ENCODE results near the gene THAP5. TPM values are rescaled to one million over a fixed set of nuclear protein-coding genes. Genes with fewer than 3 reads are reported as not detected.

The THAP5 gene
- total RNA-seq, 1 experiment from 2014 or later, result 18.3 TPM

DNA sequence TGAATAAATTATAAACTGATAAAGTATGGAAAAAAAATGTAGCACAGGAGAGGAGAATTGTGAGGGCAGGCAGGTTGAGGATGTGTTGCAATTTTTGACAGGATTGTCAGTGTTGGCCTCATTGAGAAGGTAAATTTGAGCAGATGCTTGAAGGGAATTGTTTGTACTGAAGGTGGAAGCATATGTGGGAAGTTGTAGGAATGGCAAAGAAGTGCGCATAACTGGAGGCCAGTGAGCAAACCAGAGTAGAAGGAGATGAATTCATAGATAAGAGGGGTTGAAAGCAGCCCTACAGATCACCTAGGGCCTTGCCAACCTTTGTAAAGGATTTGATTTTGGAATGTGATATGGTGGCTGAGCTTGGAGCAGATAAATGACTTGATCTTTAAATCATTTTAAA is 6.6 kb upstream of the THAP5 start:
- no peak overlapping the region for H3K27ac Mint-ChIP-seq (ENCODE audit: unreplicated experiment)
- H3K4me1 Mint-ChIP-seq (ENCODE audit: low read depth, unreplicated experiment), result peaks cover 15% of the 10 kb centered on the region
- H3K4me3 Mint-ChIP-seq (ENCODE audit: low read depth, unreplicated experiment), result no peak overlapping the region
- no peak for DNase-seq
- CTCF ChIA-PET, result no interaction called here
- no peaks in the 10 kb centered on the region for H3K9me3 Mint-ChIP-seq (ENCODE audit: low read depth, unreplicated experiment)
- TF ChIP-seq, protein P1, sequence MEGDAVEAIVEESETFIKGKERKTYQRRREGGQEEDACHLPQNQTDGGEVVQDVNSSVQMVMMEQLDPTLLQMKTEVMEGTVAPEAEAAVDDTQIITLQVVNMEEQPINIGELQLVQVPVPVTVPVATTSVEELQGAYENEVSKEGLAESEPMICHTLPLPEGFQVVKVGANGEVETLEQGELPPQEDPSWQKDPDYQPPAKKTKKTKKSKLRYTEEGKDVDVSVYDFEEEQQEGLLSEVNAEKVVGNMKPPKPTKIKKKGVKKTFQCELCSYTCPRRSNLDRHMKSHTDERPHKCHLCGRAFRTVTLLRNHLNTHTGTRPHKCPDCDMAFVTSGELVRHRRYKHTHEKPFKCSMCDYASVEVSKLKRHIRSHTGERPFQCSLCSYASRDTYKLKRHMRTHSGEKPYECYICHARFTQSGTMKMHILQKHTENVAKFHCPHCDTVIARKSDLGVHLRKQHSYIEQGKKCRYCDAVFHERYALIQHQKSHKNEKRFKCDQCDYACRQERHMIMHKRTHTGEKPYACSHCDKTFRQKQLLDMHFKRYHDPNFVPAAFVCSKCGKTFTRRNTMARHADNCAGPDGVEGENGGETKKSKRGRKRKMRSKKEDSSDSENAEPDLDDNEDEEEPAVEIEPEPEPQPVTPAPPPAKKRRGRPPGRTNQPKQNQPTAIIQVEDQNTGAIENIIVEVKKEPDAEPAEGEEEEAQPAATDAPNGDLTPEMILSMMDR (IDR thresholded peaks at IDR 0.05; ENCODE audit: unreplicated experiment), result no peak
- peaks cover 28% of the 10 kb centered on the region for H3K36me3 Mint-ChIP-seq (ENCODE audit: insufficient read depth, unreplicated experiment)
- intact Hi-C loops (cut with micrococcal nuclease; ENCODE audit: unreplicated experiment), result no loop called here
- H3K27me3 Mint-ChIP-seq (ENCODE audit: unreplicated experiment), result no peaks in the 10 kb centered on the region
- no TSS peak for BruUV-seq (replicated peaks)

DNA sequence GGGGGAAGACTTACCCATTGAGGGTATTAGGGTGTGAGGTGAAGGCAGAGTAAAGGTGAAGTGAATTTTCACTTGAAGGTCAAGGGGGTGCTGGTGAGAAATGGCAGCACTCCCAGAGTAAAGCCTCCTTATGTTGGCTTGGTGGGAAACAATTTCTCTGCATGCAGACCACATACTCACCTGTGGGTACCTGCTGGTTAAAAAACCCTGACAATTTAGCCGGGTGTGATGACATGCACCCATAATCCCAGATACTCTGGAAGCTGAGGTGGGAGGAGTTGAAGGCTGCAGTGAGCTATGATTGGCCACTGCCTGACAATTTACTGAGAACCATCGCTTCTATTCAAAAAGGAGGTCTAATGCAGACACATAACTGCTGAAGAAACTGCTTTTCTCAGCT is 5.7 kb upstream of the THAP5 start:
- intact Hi-C loops (cut with micrococcal nuclease; ENCODE audit: unreplicated experiment), result no loop called here
- Mint-ChIP-seq H3K27ac (ENCODE audit: unreplicated experiment) (no peak overlapping the region), H3K9me3 (ENCODE audit: low read depth, unreplicated experiment) (no peaks in the 10 kb centered on the region), H3K36me3 (ENCODE audit: insufficient read depth, unreplicated experiment) (peaks cover 37% of the 10 kb centered on the region), H3K27me3 (ENCODE audit: unreplicated experiment) (no peaks in the 10 kb centered on the region), H3K4me1 (ENCODE audit: low read depth, unreplicated experiment) (peaks cover 13% of the 10 kb centered on the region), H3K4me3 (ENCODE audit: low read depth, unreplicated experiment) (no peak overlapping the region)
- no peak for DNase-seq
- no TSS peak for BruUV-seq (replicated peaks)
- CTCF ChIA-PET, result no interaction called here
- TF ChIP-seq, protein P1 (IDR thresholded peaks at IDR 0.05; ENCODE audit: unreplicated experiment), result no peak

DNA sequence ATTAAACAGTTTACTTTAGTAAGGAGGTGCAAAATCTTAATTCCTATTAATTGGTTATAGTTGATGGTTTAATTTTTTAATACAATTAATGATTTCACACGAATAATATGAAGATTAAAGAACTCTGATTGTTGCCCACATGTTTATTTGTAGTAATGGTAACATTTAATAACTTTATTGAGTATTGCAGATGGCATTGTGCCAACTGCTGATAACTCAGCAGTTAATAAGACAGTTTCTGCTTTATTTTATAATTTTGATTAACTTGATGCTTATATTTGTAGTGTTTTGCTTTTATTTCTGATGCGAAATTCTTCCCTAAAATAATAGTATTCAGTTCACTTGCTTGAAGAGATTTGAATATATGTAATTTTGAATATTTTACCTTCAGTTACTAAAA is 3.0 kb upstream of the THAP5 start:
- Mint-ChIP-seq H3K27me3 (ENCODE audit: unreplicated experiment) (no peaks in the 10 kb centered on the region), H3K4me3 (ENCODE audit: low read depth, unreplicated experiment) (no peak overlapping the region), H3K4me1 (ENCODE audit: low read depth, unreplicated experiment) (peaks cover 13% of the 10 kb centered on the region), H3K36me3 (ENCODE audit: insufficient read depth, unreplicated experiment) (peaks cover 54% of the 10 kb centered on the region), H3K27ac (ENCODE audit: unreplicated experiment) (no peak overlapping the region), H3K9me3 (ENCODE audit: low read depth, unreplicated experiment) (no peaks in the 10 kb centered on the region)
- no peak for DNase-seq
- TF ChIP-seq, protein P1 (IDR thresholded peaks at IDR 0.05; ENCODE audit: unreplicated experiment), result no peak
- intact Hi-C loops (cut with micrococcal nuclease; ENCODE audit: unreplicated experiment), result no loop called here
- BruUV-seq (replicated peaks), result no TSS peak
- CTCF ChIA-PET, result no interaction called here

DNA sequence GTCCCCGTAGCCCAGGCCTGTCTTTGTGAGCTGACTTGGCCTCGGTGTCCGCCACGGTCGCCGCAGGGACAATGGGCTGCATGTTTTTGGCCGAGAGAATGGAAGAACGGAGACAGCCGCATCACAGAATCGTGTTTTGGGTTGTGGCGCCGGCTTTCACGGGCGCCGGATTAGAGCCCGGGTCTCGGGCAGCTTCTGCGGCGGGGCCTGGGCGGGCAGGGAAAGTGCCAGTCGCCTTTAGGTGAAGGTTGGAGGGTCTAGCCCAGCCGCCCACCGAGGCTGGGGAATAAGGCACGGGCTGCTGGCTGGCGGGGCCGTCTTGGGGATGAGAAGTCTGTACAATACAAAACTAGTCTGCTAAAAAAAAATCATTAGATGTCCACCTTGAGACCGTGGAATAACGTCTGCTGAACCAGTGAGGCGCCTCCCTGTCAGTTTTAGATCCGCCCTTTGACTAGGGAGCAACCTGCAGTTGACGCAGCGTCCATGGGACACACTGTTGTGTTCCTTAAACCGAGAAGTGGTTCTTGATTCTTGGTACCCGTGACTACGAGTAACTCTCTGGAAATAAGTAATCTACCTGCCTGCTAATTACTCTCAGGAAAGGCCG is 745 bp upstream of the THAP5 start:
- TF ChIP-seq, protein P1 (IDR thresholded peaks at IDR 0.05; ENCODE audit: unreplicated experiment), result no peak
- Mint-ChIP-seq H3K9me3 (ENCODE audit: low read depth, unreplicated experiment) (no peaks in the 10 kb centered on the region), H3K27ac (ENCODE audit: unreplicated experiment) (peak overlapping the region; percentile 99), H3K36me3 (ENCODE audit: insufficient read depth, unreplicated experiment) (peaks cover 44% of the 10 kb centered on the region), H3K27me3 (ENCODE audit: unreplicated experiment) (no peaks in the 10 kb centered on the region), H3K4me3 (ENCODE audit: low read depth, unreplicated experiment) (peak overlapping the region; percentile 99), H3K4me1 (ENCODE audit: low read depth, unreplicated experiment) (no peaks in the 10 kb centered on the region)
- intact Hi-C loops (cut with micrococcal nuclease; ENCODE audit: unreplicated experiment), result no loop called here
- peak; percentile 20 for DNase-seq
- CTCF ChIA-PET, result interaction anchor here (1.2 kb wide), 1 partner anchor 8 kb away, joined by 3 read pairs; no protein-coding TSS in a partner anchor
- no TSS peak for BruUV-seq (replicated peaks)

Data from Calu3 (cell line).